OCI-LY3 (cell line): ENCODE data around the gene NR2F2.

Experiments used
- CTCF ChIP-seq: fragments of 200-600, 300-600 bp; sonication (generic); IDR thresholded peaks from 2 replicates; pipeline ENCODE4 v1.5.1; 2014; ENCODE audit warnings: antibody characterized with exemption, low read length, low read depth
- EZH2phosphoT487 ChIP-seq: fragments of 200-600 bp; shearing (Covaris generic); IDR thresholded peaks from 2 replicates; pipeline ENCODE4 v1.6.1; 2018; ENCODE audit warnings: antibody characterized with exemption, mixed run types, low read depth

- TF ChIP-seq CTCF (no peak), EZH2phosphoT487 (no peak)
Measured at GRCh38 chr15:96293441-96293840, 37.1 kb upstream of the NR2F2 start.
